Measurements from ENCODE around the gene TAC4.

TAC4 gene

DNA sequence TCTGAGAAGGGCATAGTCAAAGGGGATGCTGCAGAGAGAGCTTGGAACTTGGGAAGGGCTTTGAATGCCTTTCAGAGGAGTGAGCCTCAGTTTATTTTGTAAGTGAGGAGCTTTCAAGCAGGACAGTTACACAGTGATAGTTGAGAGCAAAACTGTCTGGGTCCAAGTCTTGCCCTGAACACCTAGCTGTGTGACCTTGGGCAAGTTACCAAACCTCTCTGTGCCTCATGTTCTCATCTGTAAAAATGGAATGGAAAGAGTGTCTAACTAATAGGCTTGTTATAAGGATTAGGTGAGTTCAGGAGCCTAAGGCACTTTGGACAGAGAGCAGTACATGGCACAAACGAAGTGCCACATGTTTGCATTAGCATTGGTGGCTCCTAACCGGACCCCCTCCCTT, 27.0 kb upstream of the TAC4 start:
- TF ChIP-seq, protein P1, sequence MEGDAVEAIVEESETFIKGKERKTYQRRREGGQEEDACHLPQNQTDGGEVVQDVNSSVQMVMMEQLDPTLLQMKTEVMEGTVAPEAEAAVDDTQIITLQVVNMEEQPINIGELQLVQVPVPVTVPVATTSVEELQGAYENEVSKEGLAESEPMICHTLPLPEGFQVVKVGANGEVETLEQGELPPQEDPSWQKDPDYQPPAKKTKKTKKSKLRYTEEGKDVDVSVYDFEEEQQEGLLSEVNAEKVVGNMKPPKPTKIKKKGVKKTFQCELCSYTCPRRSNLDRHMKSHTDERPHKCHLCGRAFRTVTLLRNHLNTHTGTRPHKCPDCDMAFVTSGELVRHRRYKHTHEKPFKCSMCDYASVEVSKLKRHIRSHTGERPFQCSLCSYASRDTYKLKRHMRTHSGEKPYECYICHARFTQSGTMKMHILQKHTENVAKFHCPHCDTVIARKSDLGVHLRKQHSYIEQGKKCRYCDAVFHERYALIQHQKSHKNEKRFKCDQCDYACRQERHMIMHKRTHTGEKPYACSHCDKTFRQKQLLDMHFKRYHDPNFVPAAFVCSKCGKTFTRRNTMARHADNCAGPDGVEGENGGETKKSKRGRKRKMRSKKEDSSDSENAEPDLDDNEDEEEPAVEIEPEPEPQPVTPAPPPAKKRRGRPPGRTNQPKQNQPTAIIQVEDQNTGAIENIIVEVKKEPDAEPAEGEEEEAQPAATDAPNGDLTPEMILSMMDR (conservative IDR thresholded peaks at IDR 0.05; ENCODE audit: control insufficient read depth, insufficient read depth, low read depth, low read length) = no peak
- no peak for DNase-seq (ENCODE audit: low read depth)
- no peak overlapping the region for H3K4me3 ChIP-seq (ENCODE audit: control insufficient read depth, low read depth, low read length)

DNA sequence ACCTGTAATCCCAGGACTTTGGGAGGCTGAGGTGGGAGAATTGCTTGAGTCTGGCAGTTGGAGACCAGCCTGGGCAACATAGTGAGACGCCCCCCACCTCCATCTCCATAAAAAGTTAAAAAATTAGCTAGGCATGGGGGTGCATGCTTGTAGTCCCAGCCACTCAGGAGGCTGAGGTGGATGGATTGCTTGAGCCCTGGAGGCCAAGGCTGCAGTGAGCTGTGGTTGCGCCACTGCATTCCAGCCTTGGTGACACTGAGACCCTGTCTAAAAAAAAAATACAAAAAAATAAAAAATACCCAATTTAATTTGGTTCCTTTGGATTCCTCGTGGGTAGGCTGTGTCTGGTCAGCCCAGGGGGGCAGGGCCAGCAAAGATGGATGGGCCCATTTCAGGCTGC, 26.1 kb upstream of the TAC4 start:
- H3K4me3 ChIP-seq (ENCODE audit: control insufficient read depth, low read depth, low read length) = no peak overlapping the region
- DNase-seq (ENCODE audit: low read depth) = no peak

DNA sequence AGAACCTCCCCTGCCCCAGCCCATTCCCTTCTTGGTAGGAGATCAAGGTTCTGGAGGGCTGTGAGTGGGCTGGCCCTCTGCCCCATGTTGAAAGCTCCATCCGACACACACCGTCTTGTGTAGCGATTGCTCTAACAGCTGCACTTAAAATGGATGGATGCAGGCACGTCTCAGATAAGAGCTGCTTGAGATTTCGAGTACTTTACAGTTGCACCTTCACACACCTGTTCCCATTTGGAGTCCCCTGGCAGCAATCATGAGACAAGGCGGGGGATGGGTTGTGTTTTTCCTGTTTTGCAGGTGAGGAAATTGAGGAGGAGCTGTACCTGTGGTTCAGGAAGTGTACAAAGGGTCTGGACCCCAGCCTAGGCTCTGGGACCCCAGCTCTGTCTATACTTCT, 25.6 kb upstream of the TAC4 start:
- TF ChIP-seq, protein P1 (conservative IDR thresholded peaks at IDR 0.05; ENCODE audit: control insufficient read depth, insufficient read depth, low read depth, low read length) = no peak
- no peak overlapping the region for H3K4me3 ChIP-seq (ENCODE audit: control insufficient read depth, low read depth, low read length)
- no peak for DNase-seq (ENCODE audit: low read depth)

More for the DNA sequence above, 26.1 kb upstream of the TAC4 start:
- TF ChIP-seq, protein P1 (conservative IDR thresholded peaks at IDR 0.05; ENCODE audit: control insufficient read depth, insufficient read depth, low read depth, low read length) = no peak

DNA sequence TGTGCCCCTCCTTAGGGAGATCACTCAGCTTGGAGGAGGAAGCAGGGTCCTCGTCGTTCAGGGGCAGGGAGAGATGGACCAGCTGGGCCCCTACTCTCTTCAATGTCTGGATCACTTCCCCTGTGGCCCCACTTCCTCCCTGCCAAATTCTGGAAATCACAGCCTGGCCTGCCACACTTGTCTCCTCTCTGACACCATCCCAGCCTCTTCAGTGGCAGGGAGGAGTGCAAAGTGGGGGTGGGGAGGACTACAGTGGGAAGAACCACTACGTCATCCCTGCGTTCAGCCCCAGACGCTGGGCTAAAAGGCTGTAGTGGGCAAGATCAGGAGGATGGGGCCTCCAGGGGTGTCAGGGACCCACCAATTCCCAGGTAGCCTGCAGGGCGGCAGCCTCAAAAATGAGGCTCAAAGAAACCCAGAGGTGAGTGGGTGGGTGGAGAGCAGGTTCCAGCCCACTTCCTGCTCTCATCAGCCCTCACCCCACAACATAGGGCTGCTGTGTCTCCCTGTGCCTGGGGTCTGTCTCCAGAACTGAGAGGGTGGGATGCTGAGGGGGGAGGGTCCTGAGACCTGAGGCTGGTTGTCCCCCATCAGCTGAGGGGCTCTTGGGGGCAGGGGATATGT, 25.0 kb upstream of the TAC4 start:
- TF ChIP-seq, protein P1 (conservative IDR thresholded peaks at IDR 0.05; ENCODE audit: control insufficient read depth, insufficient read depth, low read depth, low read length) = no peak
- no peak for DNase-seq (ENCODE audit: low read depth)
- H3K4me3 ChIP-seq (ENCODE audit: control insufficient read depth, low read depth, low read length) = no peak overlapping the region

DNA sequence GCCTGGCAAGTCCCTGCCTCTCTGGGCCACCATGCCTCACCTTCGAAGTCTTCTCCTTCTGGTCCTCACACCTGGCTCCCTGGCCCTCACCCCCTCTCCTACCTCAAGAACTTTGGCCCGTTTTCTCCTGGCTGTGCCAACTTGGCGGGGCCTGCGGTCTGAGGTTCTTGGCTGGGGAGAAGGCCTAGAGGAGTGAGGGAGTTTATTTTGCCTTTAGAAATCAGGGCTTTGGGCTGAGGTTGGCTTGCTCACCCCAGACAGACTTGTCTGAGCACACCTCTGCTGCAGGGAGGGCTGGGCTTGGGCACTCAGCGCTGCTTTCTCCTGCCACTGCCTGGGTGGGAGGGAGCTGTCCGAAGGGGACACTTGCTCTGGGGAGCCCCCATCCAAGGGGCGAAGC, 23.3 kb upstream of the TAC4 start:
- no peak for DNase-seq (ENCODE audit: low read depth)
- TF ChIP-seq, protein P1 (conservative IDR thresholded peaks at IDR 0.05; ENCODE audit: control insufficient read depth, insufficient read depth, low read depth, low read length) = no peak
- H3K4me3 ChIP-seq (ENCODE audit: control insufficient read depth, low read depth, low read length) = no peak overlapping the region

DNA sequence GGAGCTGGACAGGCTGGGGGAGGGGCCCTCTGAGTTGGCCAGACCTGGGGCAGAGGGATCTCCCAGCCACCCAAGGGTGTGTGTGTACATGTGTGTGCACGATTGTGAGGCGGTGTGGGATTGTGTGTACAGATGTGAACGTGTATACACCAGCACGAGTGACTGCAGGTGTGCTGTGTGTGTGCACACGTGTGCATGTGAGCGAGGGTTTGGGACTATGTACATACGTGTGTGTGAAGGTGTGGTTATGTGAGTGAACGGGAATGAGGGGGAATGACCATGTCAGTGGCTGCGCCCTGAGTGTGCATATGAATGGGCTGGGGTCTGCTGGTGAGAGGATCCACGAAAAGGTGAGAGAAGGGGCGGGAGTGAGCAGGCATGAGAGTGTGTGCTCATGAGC, 22.4 kb upstream of the TAC4 start:
- DNase-seq (ENCODE audit: low read depth) = no peak
- no peak overlapping the region for H3K4me3 ChIP-seq (ENCODE audit: control insufficient read depth, low read depth, low read length)
- TF ChIP-seq, protein P1 (conservative IDR thresholded peaks at IDR 0.05; ENCODE audit: control insufficient read depth, insufficient read depth, low read depth, low read length) = no peak

DNA sequence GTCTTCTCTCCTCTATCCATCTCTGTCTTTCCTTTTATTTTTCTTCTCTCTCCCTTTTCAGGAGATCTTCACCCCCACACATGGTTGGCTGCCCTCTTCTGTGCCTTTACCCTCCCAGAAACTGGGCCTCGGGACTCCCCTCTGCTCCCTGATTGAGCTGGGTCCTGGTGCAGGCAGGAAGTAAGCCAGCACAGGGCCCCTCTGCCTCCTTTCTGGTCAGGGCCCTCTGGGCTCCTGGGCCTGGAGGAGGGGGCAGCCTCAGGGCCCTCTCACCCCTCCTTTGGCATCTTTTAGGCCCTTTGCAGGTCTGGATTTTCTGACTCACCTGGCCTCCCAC, 21.1 kb upstream of the TAC4 start:
- H3K4me3 ChIP-seq (ENCODE audit: control insufficient read depth, low read depth, low read length) = no peak overlapping the region
- no peak for DNase-seq (ENCODE audit: low read depth)
- TF ChIP-seq, protein P1 (conservative IDR thresholded peaks at IDR 0.05; ENCODE audit: control insufficient read depth, insufficient read depth, low read depth, low read length) = no peak
